ENCODE data around the gene DNAJC24.

Gene DNAJC24

DNA sequence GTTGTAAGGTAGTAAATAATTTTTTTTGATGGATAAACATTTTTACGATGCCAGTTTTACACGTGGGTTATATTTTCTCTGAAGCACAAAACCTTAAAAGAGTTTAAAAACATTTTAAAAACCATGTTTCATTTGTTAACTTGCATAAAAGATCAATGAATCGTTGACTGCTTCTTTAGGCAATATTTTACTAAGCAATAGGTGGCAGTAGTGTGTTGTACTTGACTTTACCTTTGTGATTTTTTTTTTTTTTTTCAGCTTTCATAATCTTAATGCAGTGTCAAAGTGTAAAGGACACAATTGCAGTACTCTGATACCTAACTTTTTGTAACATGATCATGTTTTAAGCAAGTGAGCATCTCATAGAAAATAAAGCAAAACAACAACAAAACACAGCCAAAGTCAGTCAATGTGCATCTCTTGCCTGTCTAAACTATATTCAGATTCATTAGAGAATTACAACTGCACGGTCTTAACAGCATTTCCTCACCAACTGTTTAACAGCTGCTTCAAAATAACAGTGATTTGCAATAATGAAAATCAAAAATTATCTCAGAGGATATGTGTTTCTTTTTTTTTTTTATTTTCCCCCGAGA, 27.7 kb downstream of the DNAJC24 start:
- ATAC-seq (ENCODE audit: insufficient read depth, low read depth) (peak; percentile 45; the same call in 1 of the 3 replicates), DNase-seq (no peak)
- no peaks in the 10 kb centered on the region for H3K27me3 ChIP-seq (ENCODE audit: insufficient read depth, low read length, poor library complexity)

GRCh38 chr11:31404614-31405013, 35.0 kb downstream of the DNAJC24 start:
- Histone ChIP-seq H3K4me3 (ENCODE audit: low read depth in 1 of 2, low read length in 2 of 2) (no peak overlapping the region), H3K27me3 (ENCODE audit: insufficient read depth, low read length, poor library complexity) (no peaks in the 10 kb centered on the region), H3K36me3 (ENCODE audit: insufficient read depth, low read length) (no peaks in the 10 kb centered on the region), H3K27ac (ENCODE audit: low read length) (no peak overlapping the region), H3K9ac (ENCODE audit: low read depth, low read length) (no peak overlapping the region), H3K79me2 (ENCODE audit: insufficient read depth, low read length) (no peaks in the 10 kb centered on the region), H3K9me3 (ENCODE audit: insufficient read depth, low read length, severe bottlenecking) (no peaks in the 10 kb centered on the region), H3K4me1 (ENCODE audit: insufficient read depth, low read length) (no peaks in the 10 kb centered on the region), H4K20me1 (ENCODE audit: insufficient read depth, low read length) (no peaks in the 10 kb centered on the region), H3K4me2 (ENCODE audit: insufficient read depth, low read length) (no peak overlapping the region), H2AFZ (ENCODE audit: low read depth, low read length) (no peak overlapping the region)
- DNase-seq: no peak
- no peak for TF ChIP-seq EZH2 (IDR thresholded peaks at IDR 0.05; ENCODE audit: borderline replicate concordance, low read depth, low read length, severe bottlenecking)
- TF ChIP-seq, protein P1, sequence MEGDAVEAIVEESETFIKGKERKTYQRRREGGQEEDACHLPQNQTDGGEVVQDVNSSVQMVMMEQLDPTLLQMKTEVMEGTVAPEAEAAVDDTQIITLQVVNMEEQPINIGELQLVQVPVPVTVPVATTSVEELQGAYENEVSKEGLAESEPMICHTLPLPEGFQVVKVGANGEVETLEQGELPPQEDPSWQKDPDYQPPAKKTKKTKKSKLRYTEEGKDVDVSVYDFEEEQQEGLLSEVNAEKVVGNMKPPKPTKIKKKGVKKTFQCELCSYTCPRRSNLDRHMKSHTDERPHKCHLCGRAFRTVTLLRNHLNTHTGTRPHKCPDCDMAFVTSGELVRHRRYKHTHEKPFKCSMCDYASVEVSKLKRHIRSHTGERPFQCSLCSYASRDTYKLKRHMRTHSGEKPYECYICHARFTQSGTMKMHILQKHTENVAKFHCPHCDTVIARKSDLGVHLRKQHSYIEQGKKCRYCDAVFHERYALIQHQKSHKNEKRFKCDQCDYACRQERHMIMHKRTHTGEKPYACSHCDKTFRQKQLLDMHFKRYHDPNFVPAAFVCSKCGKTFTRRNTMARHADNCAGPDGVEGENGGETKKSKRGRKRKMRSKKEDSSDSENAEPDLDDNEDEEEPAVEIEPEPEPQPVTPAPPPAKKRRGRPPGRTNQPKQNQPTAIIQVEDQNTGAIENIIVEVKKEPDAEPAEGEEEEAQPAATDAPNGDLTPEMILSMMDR (IDR thresholded peaks at IDR 0.05; ENCODE audit: borderline replicate concordance, extremely low read depth, low read length, poor library complexity, severe bottlenecking): no peak
- no peak for ATAC-seq (ENCODE audit: insufficient read depth, low read depth)

More for the DNA sequence above, 27.7 kb downstream of the DNAJC24 start:
- TF ChIP-seq, protein P1 (IDR thresholded peaks at IDR 0.05; ENCODE audit: borderline replicate concordance, extremely low read depth, low read length, poor library complexity, severe bottlenecking): peak; percentile 69
- TF ChIP-seq EZH2 (IDR thresholded peaks at IDR 0.05; ENCODE audit: borderline replicate concordance, low read depth, low read length, severe bottlenecking): no peak
- no peaks in the 10 kb centered on the region for H3K79me2 ChIP-seq (ENCODE audit: insufficient read depth, low read length)
- no peaks in the 10 kb centered on the region for H3K36me3 ChIP-seq (ENCODE audit: insufficient read depth, low read length)
- H3K27ac ChIP-seq (ENCODE audit: low read length): no peak overlapping the region
- no peak overlapping the region for H3K4me3 ChIP-seq (ENCODE audit: low read depth in 1 of 2, low read length in 2 of 2)
- no peak overlapping the region for H3K4me2 ChIP-seq (ENCODE audit: insufficient read depth, low read length)
- H2AFZ ChIP-seq (ENCODE audit: low read depth, low read length): no peak overlapping the region
- H4K20me1 ChIP-seq (ENCODE audit: insufficient read depth, low read length): no peaks in the 10 kb centered on the region
- no peak overlapping the region for H3K9ac ChIP-seq (ENCODE audit: low read depth, low read length)
- no peaks in the 10 kb centered on the region for H3K9me3 ChIP-seq (ENCODE audit: insufficient read depth, low read length, severe bottlenecking)
- no peaks in the 10 kb centered on the region for H3K4me1 ChIP-seq (ENCODE audit: insufficient read depth, low read length)

- no peak for TF ChIP-seq EZH2 (IDR thresholded peaks at IDR 0.05; ENCODE audit: borderline replicate concordance, low read depth, low read length, severe bottlenecking)
- TF ChIP-seq, protein P1 (IDR thresholded peaks at IDR 0.05; ENCODE audit: borderline replicate concordance, extremely low read depth, low read length, poor library complexity, severe bottlenecking): no peak
- H3K27me3 ChIP-seq (ENCODE audit: insufficient read depth, low read length, poor library complexity): no peaks in the 10 kb centered on the region
- H3K9ac ChIP-seq (ENCODE audit: low read depth, low read length): no peak overlapping the region
- H3K4me3 ChIP-seq (ENCODE audit: low read depth in 1 of 2, low read length in 2 of 2): no peak overlapping the region
- no peaks in the 10 kb centered on the region for H4K20me1 ChIP-seq (ENCODE audit: insufficient read depth, low read length)
- H2AFZ ChIP-seq (ENCODE audit: low read depth, low read length): no peak overlapping the region
- H3K79me2 ChIP-seq (ENCODE audit: insufficient read depth, low read length): no peaks in the 10 kb centered on the region
- DNase-seq: no peak
- H3K27ac ChIP-seq (ENCODE audit: low read length): no peak overlapping the region
- no peaks in the 10 kb centered on the region for H3K4me1 ChIP-seq (ENCODE audit: insufficient read depth, low read length)
- no peaks in the 10 kb centered on the region for H3K36me3 ChIP-seq (ENCODE audit: insufficient read depth, low read length)
- no peak overlapping the region for H3K4me2 ChIP-seq (ENCODE audit: insufficient read depth, low read length)
- no peaks in the 10 kb centered on the region for H3K9me3 ChIP-seq (ENCODE audit: insufficient read depth, low read length, severe bottlenecking)
- ATAC-seq (ENCODE audit: insufficient read depth, low read depth): no peak
Measured at GRCh38 chr11:31408201-31408600, 38.5 kb downstream of the DNAJC24 start.
